Parathyroid adenoma (tissue), 2 donors: ENCODE results near the gene P4HA1.
"Not testable (repeated sequence)": the region's sequence is repeated elsewhere in the genome, so short reads cannot be mapped to it uniquely, and the experiment has no call there.

Experiments used
- H2AFZ ChIP-seq: fragments of 300-600 bp; sonication (generic); one replicate; pipeline ENCODE4 v1.7.0; 2017; ENCODE audit warnings: antibody characterized with exemption, mild to moderate bottlenecking
- H3K27ac ChIP-seq: fragments of 300-600 bp; sonication (generic); one replicate; pipeline ENCODE4 v1.7.0; 2017
- H3K27me3 ChIP-seq: fragments of 300-600 bp; sonication (generic); one replicate; pipeline ENCODE4 v1.7.0; 2017; ENCODE audit warnings: low read length; ENCODE audit not compliant: control insufficient read depth, insufficient read depth
- H3K36me3 ChIP-seq: fragments of 300-600 bp; sonication (generic); one replicate; pipeline ENCODE4 v1.7.0; 2017; ENCODE audit warnings: low read length; ENCODE audit not compliant: control insufficient read depth, insufficient read depth
- H3K4me1 ChIP-seq: fragments of 300-600 bp; sonication (generic); one replicate; pipeline ENCODE4 v1.7.0; 2017; ENCODE audit warnings: control low read depth
- H3K4me2 ChIP-seq: fragments of 300-600 bp; sonication (generic); one replicate; pipeline ENCODE4 v1.7.0; 2017; ENCODE audit warnings: low read length
- H3K4me3 ChIP-seq: fragments of 300-600 bp; sonication (generic); one replicate; pipeline ENCODE4 v1.7.0; 2017; ENCODE audit warnings: low read depth, low read length
- H3K79me2 ChIP-seq: fragments of 300-600 bp; sonication (generic); one replicate; pipeline ENCODE4 v1.7.0; 2017; ENCODE audit warnings: control low read depth
- H3K9ac ChIP-seq: fragments of 300-600 bp; sonication (generic); one replicate; pipeline ENCODE4 v1.7.0; 2017; ENCODE audit warnings: mild to moderate bottlenecking
- H3K9me3 ChIP-seq: fragments of 300-600 bp; sonication (generic); one replicate; pipeline ENCODE4 v1.7.0; 2017; ENCODE audit warnings: low read length; ENCODE audit not compliant: control insufficient read depth
- CTCF ChIP-seq: fragments of 300-600 bp; sonication (generic); IDR thresholded peaks from one replicate; pipeline ENCODE4 v1.7.0; 2017; ENCODE audit warnings: antibody characterized with exemption, mild to moderate bottlenecking
- donor health status: primary hyperparathyroidism.

Gene P4HA1

GRCh38 chr10:73119457-73119856, 22.8 kb upstream of the P4HA1 start:
- H2AFZ ChIP-seq = no peak overlapping the region
- no peak overlapping the region for H3K9ac ChIP-seq
- no peaks in the 10 kb centered on the region for H3K36me3 ChIP-seq
- H3K4me3 ChIP-seq = no peak overlapping the region
- H3K27ac ChIP-seq = no peak overlapping the region
- H3K9me3 ChIP-seq = no peaks in the 10 kb centered on the region
- H3K4me2 ChIP-seq = no peak overlapping the region
- TF ChIP-seq CTCF = no peak
- no peaks in the 10 kb centered on the region for H3K4me1 ChIP-seq
- H3K79me2 ChIP-seq = no peaks in the 10 kb centered on the region
- no peaks in the 10 kb centered on the region for H3K27me3 ChIP-seq

- Histone ChIP-seq H3K4me2 (peak overlapping the region; percentile 23), H3K27me3 (no peaks in the 10 kb centered on the region), H3K4me3 (no peak overlapping the region), H3K27ac (no peak overlapping the region), H3K9ac (no peak overlapping the region), H3K36me3 (no peaks in the 10 kb centered on the region), H3K9me3 (no peaks in the 10 kb centered on the region), H3K79me2 (no peaks in the 10 kb centered on the region), H3K4me1 (no peaks in the 10 kb centered on the region), H2AFZ (no peak overlapping the region)
- no peak for TF ChIP-seq CTCF
These were observed 21.5 kb upstream of the P4HA1 start for GRCh38 chr10:73117976-73118743.

GRCh38 chr10:73116017-73116416, 19.4 kb upstream of the P4HA1 start:
- Histone ChIP-seq H3K4me3 (no peak overlapping the region), H3K4me1 (no peaks in the 10 kb centered on the region), H3K36me3 (no peaks in the 10 kb centered on the region), H2AFZ (no peak overlapping the region), H3K4me2 (no peak overlapping the region), H3K27me3 (no peaks in the 10 kb centered on the region), H3K9ac (no peak overlapping the region), H3K27ac (no peak overlapping the region), H3K79me2 (no peaks in the 10 kb centered on the region), H3K9me3 (no peaks in the 10 kb centered on the region)
- no peak for TF ChIP-seq CTCF

GRCh38 chr10:73113551-73113950, 16.9 kb upstream of the P4HA1 start:
- Histone ChIP-seq H3K36me3 (no peaks in the 10 kb centered on the region), H3K9ac (no peak overlapping the region), H3K4me1 (no peaks in the 10 kb centered on the region), H3K9me3 (no peaks in the 10 kb centered on the region), H3K4me3 (no peak overlapping the region), H3K4me2 (no peak overlapping the region), H3K27ac (no peak overlapping the region), H2AFZ (no peak overlapping the region), H3K27me3 (no peaks in the 10 kb centered on the region), H3K79me2 (no peaks in the 10 kb centered on the region)
- no peak for TF ChIP-seq CTCF

GRCh38 chr10:73112032-73112431, 15.4 kb upstream of the P4HA1 start:
- not testable (repeated sequence) for H2AFZ ChIP-seq, H3K79me2 ChIP-seq, H3K4me1 ChIP-seq, H3K4me2 ChIP-seq, H3K9me3 ChIP-seq, H3K27me3 ChIP-seq, H3K36me3 ChIP-seq, H3K9ac ChIP-seq, H3K4me3 ChIP-seq, H3K27ac ChIP-seq
